Lower lobe of right lung (tissue), 2 donors: ENCODE results near the gene B9D1. TPM values are rescaled to one million over a fixed set of nuclear protein-coding genes. Genes with fewer than 3 reads are reported as not detected.

ENCODE experiments used
- ATAC-seq, 2 donors: fragments of 200-7000 bp; cut with Tn5 transposase; one replicate each; pipeline ENCODE4 v1.9.1; 2020 to 2022; ENCODE audit warnings: mild to moderate bottlenecking in 2 of 2, moderate library complexity in 2 of 2
- DNase-seq: peaks from one replicate; pipeline ENCODE4 v3.0.0-alpha.2; 2020
- H3K27ac ChIP-seq: fragments of 200-600 bp; one replicate; pipeline ENCODE4 v1.8.0; 2022
- H3K27me3 ChIP-seq: fragments of 200-600 bp; one replicate; pipeline ENCODE4 v1.8.0; 2022; ENCODE audit warnings: low read depth
- H3K36me3 ChIP-seq: fragments of 200-600 bp; one replicate; pipeline ENCODE4 v1.8.0; 2022; ENCODE audit warnings: mild to moderate bottlenecking
- H3K4me1 ChIP-seq: fragments of 200-600 bp; one replicate; pipeline ENCODE4 v1.8.0; 2022
- H3K4me3 ChIP-seq: fragments of 200-600 bp; one replicate; pipeline ENCODE4 v1.8.0; 2022; ENCODE audit warnings: mild to moderate bottlenecking
- H3K9me3 ChIP-seq: fragments of 200-600 bp; one replicate; pipeline ENCODE4 v1.8.0; 2022
- CTCF ChIP-seq: fragments of 200-600 bp; IDR thresholded peaks from one replicate; pipeline ENCODE4 v1.8.0; 2022; ENCODE audit warnings: antibody characterized with exemption, mild to moderate bottlenecking
- intact Hi-C: fragments of 100-400 bp; cut with DNase I; formaldehyde crosslinking; loops from one replicate; pipeline ENCODE4 v1.11.0; 2022
- total RNA-seq: library from RNA; stranded (reverse); fragmentation: NEBNext Ultra II Directional; extraction: Animal tissue kit (Norgen Biotek cat#: 25700); gene quantifications from one replicate; pipeline ENCODE4 v1.2.1, GENCODE V29; 2021
- donor health status: DM: no; HTN: yes; CAD: no; lungs with severe emphysema.

B9D1 gene
- total RNA-seq, 1 donor from 2014 or later, result 11.3 TPM

- ATAC-seq (no peak), DNase-seq (no peak)
- H3K9me3 ChIP-seq, result no peaks in the 10 kb centered on the region
- no peaks in the 10 kb centered on the region for H3K36me3 ChIP-seq
- H3K27ac ChIP-seq, result peak overlapping the region; percentile 58
- intact Hi-C loops, result loop anchor here (5.0 kb wide), 1 partner anchor 73 kb away; no protein-coding TSS in a partner anchor
- TF ChIP-seq CTCF, result no peak
- no peaks in the 10 kb centered on the region for H3K27me3 ChIP-seq
- H3K4me1 ChIP-seq, result peaks cover 35% of the 10 kb centered on the region
- H3K4me3 ChIP-seq, result no peak overlapping the region
Observed at GRCh38 chr17:19369107-19369778, 6.7 kb upstream of the B9D1 start.

- DNase-seq (no peak), ATAC-seq (no peak)
- Histone ChIP-seq H3K27ac (no peak overlapping the region), H3K4me1 (peaks cover 37% of the 10 kb centered on the region), H3K4me3 (no peak overlapping the region), H3K27me3 (no peaks in the 10 kb centered on the region), H3K9me3 (no peaks in the 10 kb centered on the region), H3K36me3 (no peaks in the 10 kb centered on the region)
- TF ChIP-seq CTCF, result no peak
- intact Hi-C loops, result loop anchor here (5.0 kb wide), 1 partner anchor 74 kb away; no protein-coding TSS in a partner anchor
Observed at GRCh38 chr17:19368229-19368628, 5.7 kb upstream of the B9D1 start.

GRCh38 chr17:19366637-19366972 is 4.1 kb upstream of the B9D1 start:
- ATAC-seq (no peak), DNase-seq (no peak)
- Histone ChIP-seq H3K4me3 (no peak overlapping the region), H3K9me3 (no peaks in the 10 kb centered on the region), H3K27me3 (no peaks in the 10 kb centered on the region), H3K4me1 (peaks cover 37% of the 10 kb centered on the region), H3K36me3 (no peaks in the 10 kb centered on the region), H3K27ac (no peak overlapping the region)
- intact Hi-C loops, result loop anchor here (5.0 kb wide), 1 partner anchor 76 kb away; no protein-coding TSS in a partner anchor
- no peak for TF ChIP-seq CTCF

DNA sequence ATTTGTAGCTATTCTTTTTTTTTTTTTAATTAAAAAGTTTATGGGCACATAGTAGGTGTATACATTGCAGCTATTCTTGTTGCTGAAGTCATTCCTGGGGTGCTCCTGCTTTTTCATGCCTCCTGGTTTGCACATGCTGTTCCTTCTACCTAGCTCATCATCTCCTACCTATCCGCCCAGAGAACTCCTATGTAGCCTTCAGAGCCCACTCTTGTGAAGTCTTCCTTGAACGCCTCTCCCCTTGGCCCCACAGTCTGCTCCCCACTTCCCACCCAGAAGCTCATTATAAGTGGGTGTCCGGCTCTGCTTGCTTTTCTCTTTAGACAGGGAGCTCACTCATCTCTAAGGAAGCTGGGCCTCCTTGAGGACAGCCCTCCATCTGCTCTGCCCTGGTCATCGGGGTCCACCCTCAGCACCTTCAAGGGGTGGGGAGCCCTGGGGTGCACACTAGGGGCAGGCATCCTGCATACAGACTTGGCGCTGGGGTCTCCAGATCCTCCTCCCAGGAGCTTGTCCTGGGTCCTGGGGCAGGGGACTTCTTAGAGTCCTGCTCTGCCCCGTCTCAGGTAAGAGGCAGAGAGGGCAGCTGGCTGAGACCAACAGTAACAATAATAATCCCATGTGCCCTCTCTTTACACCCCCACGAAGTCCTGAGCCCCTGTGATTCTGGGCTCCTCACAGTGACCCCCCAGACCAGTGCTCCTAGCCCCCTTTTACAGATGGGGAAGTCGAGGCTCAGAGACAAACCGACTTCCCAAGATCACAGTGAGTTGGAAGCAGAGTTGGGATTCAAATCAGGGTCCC is 3.5 kb upstream of the B9D1 start:
- Histone ChIP-seq H3K27me3 (no peaks in the 10 kb centered on the region), H3K27ac (no peak overlapping the region), H3K36me3 (no peaks in the 10 kb centered on the region), H3K4me3 (no peak overlapping the region), H3K4me1 (peaks cover 31% of the 10 kb centered on the region), H3K9me3 (no peaks in the 10 kb centered on the region)
- ATAC-seq (no peak), DNase-seq (no peak)
- intact Hi-C loops, result loop anchor here (5.0 kb wide), 1 partner anchor 76 kb away; no protein-coding TSS in a partner anchor
- TF ChIP-seq CTCF, result no peak

DNA sequence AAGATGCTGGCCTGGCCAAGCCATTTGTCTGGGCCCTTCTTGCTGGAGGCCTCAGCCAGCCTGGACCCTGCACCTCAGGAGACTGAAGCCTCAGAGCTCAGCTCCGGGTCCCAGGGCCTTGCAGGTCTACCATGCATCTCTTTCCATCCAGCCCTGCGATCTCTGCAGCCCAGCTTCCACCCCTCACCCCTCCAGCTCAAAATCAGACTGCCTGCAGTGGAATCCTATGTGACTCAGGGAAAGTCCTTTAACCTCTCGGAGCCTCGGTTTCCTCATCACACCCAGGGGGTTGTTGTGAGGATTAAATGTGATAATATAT is 2.9 kb upstream of the B9D1 start:
- no peak for TF ChIP-seq CTCF
- DNase-seq (no peak), ATAC-seq (no peak)
- Histone ChIP-seq H3K27ac (no peak overlapping the region), H3K36me3 (no peaks in the 10 kb centered on the region), H3K27me3 (no peaks in the 10 kb centered on the region), H3K4me1 (peaks cover 25% of the 10 kb centered on the region), H3K9me3 (no peaks in the 10 kb centered on the region), H3K4me3 (no peak overlapping the region)
- intact Hi-C loops, result loop anchor here (5.0 kb wide), 1 partner anchor 77 kb away; no protein-coding TSS in a partner anchor
